ENCODE measurements around the gene FCGR3B. TPM values are rescaled to one million over a fixed set of nuclear protein-coding genes. Genes with fewer than 3 reads are reported as not detected.
"Not testable (repeated sequence)": the region's sequence is repeated elsewhere in the genome, so short reads cannot be mapped to it uniquely, and the experiment has no call there.

FCGR3B gene
- total RNA-seq, 1 experiment from 2014 or later, result not detected

DNA sequence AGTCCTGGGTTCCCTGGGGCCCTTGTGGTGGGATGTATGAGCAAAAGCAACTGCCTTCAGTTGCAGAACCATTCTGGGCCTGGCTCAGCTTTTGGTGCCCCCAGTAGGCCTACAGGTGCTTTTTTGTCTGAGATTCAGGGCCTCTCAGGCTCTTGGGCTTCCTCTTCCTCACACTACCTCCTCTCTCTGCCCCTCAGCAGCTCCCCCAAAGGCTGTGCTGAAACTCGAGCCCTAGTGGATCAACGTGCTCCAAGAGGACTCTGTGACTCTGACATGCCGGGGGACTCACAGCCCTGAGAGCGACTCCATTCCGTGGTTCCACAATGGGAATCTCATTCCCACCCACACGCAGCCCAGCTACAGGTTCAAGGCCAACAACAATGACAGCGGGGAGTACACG lies 41.6 kb downstream of the FCGR3B start:
- H3K4me3 Mint-ChIP-seq (ENCODE audit: unreplicated experiment); H3K36me3 Mint-ChIP-seq (ENCODE audit: insufficient read depth, unreplicated experiment); DNase-seq (ENCODE audit: unreplicated experiment); intact Hi-C loops (cut with micrococcal nuclease); BruUV-seq (replicated peaks); CTCF ChIA-PET; POLR2A ChIA-PET; H3K27ac Mint-ChIP-seq (ENCODE audit: low read depth, unreplicated experiment); H3K4me1 Mint-ChIP-seq (ENCODE audit: insufficient read depth, unreplicated experiment); H3K9me3 Mint-ChIP-seq (ENCODE audit: unreplicated experiment); H3K27me3 Mint-ChIP-seq (ENCODE audit: insufficient read depth, unreplicated experiment): not testable (repeated sequence)

GRCh38 chr1:161588596-161588995 lies 42.4 kb downstream of the FCGR3B start:
- H3K36me3 Mint-ChIP-seq (ENCODE audit: insufficient read depth, unreplicated experiment); H3K4me1 Mint-ChIP-seq (ENCODE audit: insufficient read depth, unreplicated experiment); H3K4me3 Mint-ChIP-seq (ENCODE audit: unreplicated experiment); DNase-seq (ENCODE audit: unreplicated experiment); CTCF ChIA-PET; BruUV-seq (replicated peaks); H3K27ac Mint-ChIP-seq (ENCODE audit: low read depth, unreplicated experiment); POLR2A ChIA-PET; H3K27me3 Mint-ChIP-seq (ENCODE audit: insufficient read depth, unreplicated experiment); intact Hi-C loops (cut with micrococcal nuclease); H3K9me3 Mint-ChIP-seq (ENCODE audit: unreplicated experiment): not testable (repeated sequence)

DNA sequence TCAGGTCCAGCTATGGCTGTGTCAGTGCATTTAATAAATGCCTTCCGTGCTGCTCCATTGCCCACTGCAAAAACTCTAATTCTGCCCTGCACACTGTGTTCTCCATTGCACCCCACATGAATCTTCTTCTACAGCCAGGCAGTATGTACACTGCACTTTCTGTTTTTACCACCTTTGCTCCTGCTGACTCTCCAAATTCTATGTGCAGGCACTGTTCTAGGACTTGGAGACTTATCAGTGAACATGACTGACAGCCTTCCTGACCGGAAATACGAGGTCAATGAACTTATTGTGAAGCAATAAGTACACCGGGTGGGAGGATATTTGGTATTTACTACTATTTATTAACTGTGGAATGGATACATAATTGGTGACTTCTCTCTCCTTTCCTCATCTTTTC lies 48.1 kb downstream of the FCGR3B start:
- intact Hi-C loops (cut with micrococcal nuclease); CTCF ChIA-PET; POLR2A ChIA-PET; H3K4me3 Mint-ChIP-seq (ENCODE audit: unreplicated experiment); H3K36me3 Mint-ChIP-seq (ENCODE audit: insufficient read depth, unreplicated experiment); DNase-seq (ENCODE audit: unreplicated experiment); H3K27ac Mint-ChIP-seq (ENCODE audit: low read depth, unreplicated experiment); H3K4me1 Mint-ChIP-seq (ENCODE audit: insufficient read depth, unreplicated experiment); H3K9me3 Mint-ChIP-seq (ENCODE audit: unreplicated experiment); BruUV-seq (replicated peaks); H3K27me3 Mint-ChIP-seq (ENCODE audit: insufficient read depth, unreplicated experiment): not testable (repeated sequence)

GRCh38 chr1:161580879-161581537 lies 50.0 kb downstream of the FCGR3B start:
- H3K4me1 Mint-ChIP-seq (ENCODE audit: insufficient read depth, unreplicated experiment); H3K27me3 Mint-ChIP-seq (ENCODE audit: insufficient read depth, unreplicated experiment); H3K27ac Mint-ChIP-seq (ENCODE audit: low read depth, unreplicated experiment); BruUV-seq (replicated peaks); H3K36me3 Mint-ChIP-seq (ENCODE audit: insufficient read depth, unreplicated experiment); H3K4me3 Mint-ChIP-seq (ENCODE audit: unreplicated experiment); CTCF ChIA-PET; DNase-seq (ENCODE audit: unreplicated experiment); POLR2A ChIA-PET; H3K9me3 Mint-ChIP-seq (ENCODE audit: unreplicated experiment); intact Hi-C loops (cut with micrococcal nuclease): not testable (repeated sequence)

DNA sequence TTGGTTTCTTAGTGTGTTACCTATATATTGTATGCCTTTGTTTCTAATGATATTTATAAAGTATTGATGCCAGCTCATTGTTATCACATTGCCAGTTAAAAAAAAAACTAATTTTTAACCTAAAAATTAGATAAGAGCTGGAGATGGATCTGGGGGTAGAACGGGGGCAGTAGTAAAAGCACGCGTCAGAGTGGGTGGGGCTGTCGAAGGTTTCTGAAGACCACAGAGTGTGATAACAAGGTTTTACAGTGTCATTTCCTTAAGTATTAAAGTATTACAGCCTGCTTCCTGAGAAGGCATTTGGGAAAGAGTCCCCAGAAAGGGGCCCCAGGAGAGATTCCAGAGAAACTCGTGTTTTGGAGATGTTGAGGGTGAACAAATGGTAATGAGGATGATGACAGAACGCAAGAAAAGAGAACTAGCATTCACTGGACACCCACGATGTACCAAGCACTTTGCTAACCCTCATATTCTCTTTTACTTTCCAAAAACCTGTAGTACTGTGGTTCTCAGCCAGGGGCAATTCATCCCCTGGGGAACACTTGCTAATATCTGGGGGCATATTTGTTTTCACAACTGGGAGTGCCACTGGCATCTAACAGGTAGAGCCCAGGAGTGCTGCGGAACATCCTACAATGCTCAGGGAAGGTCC lies 51.0 kb downstream of the FCGR3B start:
- CTCF ChIA-PET; H3K4me3 Mint-ChIP-seq (ENCODE audit: unreplicated experiment); POLR2A ChIA-PET; BruUV-seq (replicated peaks); H3K4me1 Mint-ChIP-seq (ENCODE audit: insufficient read depth, unreplicated experiment); H3K36me3 Mint-ChIP-seq (ENCODE audit: insufficient read depth, unreplicated experiment); H3K9me3 Mint-ChIP-seq (ENCODE audit: unreplicated experiment); intact Hi-C loops (cut with micrococcal nuclease); DNase-seq (ENCODE audit: unreplicated experiment); H3K27me3 Mint-ChIP-seq (ENCODE audit: insufficient read depth, unreplicated experiment); H3K27ac Mint-ChIP-seq (ENCODE audit: low read depth, unreplicated experiment): not testable (repeated sequence)

DNA sequence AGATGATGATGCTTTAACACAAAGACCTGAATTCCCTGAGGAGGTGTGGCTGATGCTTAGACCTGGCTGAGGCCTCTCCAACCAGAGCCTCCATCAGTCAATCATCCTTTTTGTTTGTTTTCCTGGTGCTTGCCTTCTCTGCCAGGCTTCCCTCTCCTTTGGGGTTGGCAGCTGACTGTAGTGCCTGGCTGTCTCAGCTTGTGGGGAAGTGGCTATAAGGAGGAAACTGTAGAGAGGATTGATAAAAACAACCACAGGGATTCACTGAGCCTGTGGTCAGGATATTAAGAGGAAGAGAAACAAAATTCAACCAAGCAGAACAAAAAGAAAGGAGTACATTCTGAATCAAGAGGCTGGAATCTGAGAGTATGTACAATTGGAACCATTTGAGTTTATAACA lies 54.3 kb downstream of the FCGR3B start:
- H3K4me3 Mint-ChIP-seq (ENCODE audit: unreplicated experiment), result not testable (repeated sequence)

More for the DNA sequence above, 54.3 kb downstream of the FCGR3B start:
- DNase-seq (ENCODE audit: unreplicated experiment); intact Hi-C loops (cut with micrococcal nuclease); H3K4me1 Mint-ChIP-seq (ENCODE audit: insufficient read depth, unreplicated experiment); BruUV-seq (replicated peaks); POLR2A ChIA-PET; H3K9me3 Mint-ChIP-seq (ENCODE audit: unreplicated experiment); H3K27me3 Mint-ChIP-seq (ENCODE audit: insufficient read depth, unreplicated experiment); H3K36me3 Mint-ChIP-seq (ENCODE audit: insufficient read depth, unreplicated experiment); H3K27ac Mint-ChIP-seq (ENCODE audit: low read depth, unreplicated experiment); CTCF ChIA-PET: not testable (repeated sequence)

Other genes with a start within 250 kb of the FCGR3B start
- not detected in 2 replicates for gene FCGR2A, start 125.7 kb downstream of the FCGR3B start, total RNA-seq (2022)
- gene HSPA6, start 106.6 kb downstream of the FCGR3B start, total RNA-seq (2022), result 0.28 and 0.52 TPM in 2 replicates
- gene FCGR3A, start 81.4 kb downstream of the FCGR3B start, total RNA-seq (2022), result not detected in 2 replicates
- gene FCGR2B, start 32.0 kb upstream of the FCGR3B start, total RNA-seq (2022), result not detected in 2 replicates
- gene FCRLA, start 76.1 kb upstream of the FCGR3B start, total RNA-seq (2022), result 0.30 and 0.47 TPM in 2 replicates
- 1.1 and 1.3 TPM in 2 replicates for gene FCRLB, start 90.4 kb upstream of the FCGR3B start, total RNA-seq (2022)
- 57.0 and 65.0 TPM in 2 replicates for gene DUSP12, start 118.6 kb upstream of the FCGR3B start, total RNA-seq (2022)
- 56.3 and 71.8 TPM in 2 replicates for gene ATF6, start 135.1 kb upstream of the FCGR3B start, total RNA-seq (2022)

All from MCF 10A (cell line).